K562 (cell line): ENCODE measurements around the gene NDUFA13. TPM values are rescaled to one million over a fixed set of nuclear protein-coding genes. Genes with fewer than 3 reads are reported as not detected.

Experiments
- CHAMP1 ChIP-seq: fragments of 450-650 bp; IDR thresholded peaks from 2 replicates; pipeline ENCODE4 v1.6.1; 2016; ENCODE audit warnings: mild to moderate bottlenecking
- GATA2 ChIP-seq: sonication (generic); formaldehyde crosslinking; IDR thresholded peaks from 2 replicates; pipeline ENCODE4 v1.4.0; 2020; ENCODE audit warnings: mild to moderate bottlenecking, missing genetic modification reagents
- HBP1 ChIP-seq: fragments of 450-650 bp; formaldehyde crosslinking; IDR thresholded peaks from 2 replicates; pipeline ENCODE4 v1.4.0; 2022; ENCODE audit warnings: missing genetic modification characterization
- HLTF ChIP-seq: fragments of 450-650 bp; IDR thresholded peaks from 2 replicates; pipeline ENCODE4 v1.6.1; 2016
- ILK ChIP-seq: fragments of 450-650 bp; IDR thresholded peaks from 2 replicates; pipeline ENCODE4 v1.6.1; 2016; ENCODE audit warnings: missing genetic modification characterization, low read depth, mild to moderate bottlenecking, missing compliant biosample characterization, moderate library complexity, borderline replicate concordance
- PRDM10 ChIP-seq: fragments of 450-650 bp; IDR thresholded peaks from 2 replicates; pipeline ENCODE4 v1.6.1; 2018; ENCODE audit not compliant: partially characterized antibody
- RBM39 ChIP-seq: fragments of 200-400 bp; formaldehyde crosslinking; optimal IDR thresholded peaks from 2 replicates; pipeline ENCODE3; 2018; ENCODE audit warnings: low read depth, low read length
- ZNF165 ChIP-seq: fragments of 250-450 bp; sonication (Bioruptor Pico); IDR thresholded peaks from 2 replicates; pipeline ENCODE4 v1.4.0; 2020; ENCODE audit warnings: borderline replicate concordance
- ZNF436 ChIP-seq: fragments of 250-450, 450-650 bp; sonication (Bioruptor Pico); formaldehyde crosslinking; IDR thresholded peaks from 2 replicates; pipeline ENCODE4 v1.7.0; 2020; ENCODE audit warnings: mild to moderate bottlenecking
- ZNF592 ChIP-seq: fragments of 450-650 bp; IDR thresholded peaks from 2 replicates; pipeline ENCODE4 v1.6.1; 2017; ENCODE audit warnings: antibody characterized with exemption, mild to moderate bottlenecking
- polyA plus RNA-seq, 8 experiments: library from polyadenylated mRNA; depleted of rRNA in 4 of 8; stranded (reverse) in 5 of 8; unstranded in 3 of 8; fragments of >200 nt; fragmentation: Nextera tagmentation in 2 of 8; fragmentation: Illumina TruSeq in 1 of 8; extraction: Ambion mirVana in 2 of 8; extraction: Trizol in 1 of 8; gene quantifications; 2 replicates each; pipeline versions ENCODE4 v1.2.1 to v1.2.3, GENCODE V29; 2011 to 2014; ENCODE audit warnings: inconsistent platforms in 1 of 8, missing spikeins in 1 of 8
- total RNA-seq, 7 experiments: library from RNA; depleted of rRNA in 6 of 7; stranded (reverse); fragments of >200 nt in 6 of 7; fragmentation: Illumina TruSeq in 2 of 7; extraction: Trizol in 2 of 7; gene quantifications; 2 replicates each; pipeline versions ENCODE4 v1.2.1 to v1.2.3, GENCODE V29; 2011 to 2021; ENCODE audit warnings: low replicate concordance in 1 of 7
- TF ChIP-seq, protein P1 (sequence below): fragments of 450-650 bp; formaldehyde crosslinking; IDR thresholded peaks from 2 replicates; pipeline ENCODE4 v1.4.0; 2020; ENCODE audit warnings: mild to moderate bottlenecking, moderate library complexity

The NDUFA13 gene
- total and polyA plus RNA-seq, 9 of the 15 experiments (the other 6 are each of a cell fraction or from before 2014, with no cell fraction given), result 146 to 596 (median 429) TPM

- no peak for TF ChIP-seq ZNF592
- no peak for TF ChIP-seq GATA2 (CRISPR knock-in tag)
- no peak for TF ChIP-seq RBM39
- TF ChIP-seq, protein P1, sequence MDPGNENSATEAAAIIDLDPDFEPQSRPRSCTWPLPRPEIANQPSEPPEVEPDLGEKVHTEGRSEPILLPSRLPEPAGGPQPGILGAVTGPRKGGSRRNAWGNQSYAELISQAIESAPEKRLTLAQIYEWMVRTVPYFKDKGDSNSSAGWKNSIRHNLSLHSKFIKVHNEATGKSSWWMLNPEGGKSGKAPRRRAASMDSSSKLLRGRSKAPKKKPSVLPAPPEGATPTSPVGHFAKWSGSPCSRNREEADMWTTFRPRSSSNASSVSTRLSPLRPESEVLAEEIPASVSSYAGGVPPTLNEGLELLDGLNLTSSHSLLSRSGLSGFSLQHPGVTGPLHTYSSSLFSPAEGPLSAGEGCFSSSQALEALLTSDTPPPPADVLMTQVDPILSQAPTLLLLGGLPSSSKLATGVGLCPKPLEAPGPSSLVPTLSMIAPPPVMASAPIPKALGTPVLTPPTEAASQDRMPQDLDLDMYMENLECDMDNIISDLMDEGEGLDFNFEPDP (CRISPR knock-in tag), result no peak
- no peak for TF ChIP-seq ZNF165 (CRISPR knock-in tag)
- no peak for TF ChIP-seq PRDM10
- no peak for TF ChIP-seq CHAMP1
- no peak for TF ChIP-seq HBP1 (CRISPR knock-in tag)
- no peak for TF ChIP-seq ILK (tag)
- no peak for TF ChIP-seq ZNF436 (CRISPR knock-in tag)
- TF ChIP-seq HLTF, result no peak
These were observed 16.2 kb downstream of the NDUFA13 start (continued) for GRCh38 chr19:19531951-19532805.
